ENCODE data around the gene LCA5.
"Not testable (repeated sequence)": the region's sequence is repeated elsewhere in the genome, so short reads cannot be mapped to it uniquely, and the experiment has no call there.

LCA5 gene

DNA sequence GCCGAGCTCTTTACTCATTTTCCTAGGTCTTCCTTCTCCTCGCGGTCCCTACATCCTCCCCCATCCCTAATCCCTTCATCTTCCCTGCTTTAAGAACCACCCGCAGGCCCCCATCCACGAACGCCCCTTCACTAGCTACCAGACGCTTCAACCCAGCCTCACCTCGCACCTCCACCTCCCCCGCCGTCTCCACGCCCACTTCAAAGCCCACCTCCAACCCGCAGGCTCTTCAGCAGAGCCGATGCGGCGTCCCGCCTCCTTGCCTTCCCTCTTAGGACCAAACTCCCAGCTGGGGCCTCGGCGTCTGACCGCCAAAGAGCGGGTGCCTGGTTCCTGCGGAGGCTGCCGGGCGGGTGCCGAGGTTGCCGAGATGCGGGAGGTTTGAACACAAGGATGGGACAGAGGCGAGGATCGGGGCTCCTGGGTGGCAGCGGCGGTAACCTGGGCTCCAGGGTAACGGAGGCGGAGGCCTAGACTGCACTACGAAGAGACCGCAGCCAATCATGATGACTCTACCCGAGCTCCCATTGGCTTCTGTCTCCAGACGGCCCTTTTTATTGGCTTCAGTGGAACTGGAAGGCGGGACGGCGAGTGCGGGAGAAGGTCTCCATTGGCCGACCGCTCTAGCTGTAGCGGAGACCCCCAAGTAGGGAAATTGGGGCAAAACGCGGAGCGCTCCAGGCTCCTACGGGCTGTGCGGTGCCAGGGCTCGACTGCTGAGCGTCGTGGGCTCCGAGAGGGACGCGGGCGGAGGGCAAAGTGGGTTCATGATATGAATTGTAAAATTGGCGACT, at the start of gene LCA5:
Gene LCA5, minus strand, starts transcription at position 477 of the 794 bp plus-strand sequence. CDS start 18,536 bp downstream, outside the sequence.
- DNase-seq (ENCODE audit: low read depth) = peak; percentile 77

DNA sequence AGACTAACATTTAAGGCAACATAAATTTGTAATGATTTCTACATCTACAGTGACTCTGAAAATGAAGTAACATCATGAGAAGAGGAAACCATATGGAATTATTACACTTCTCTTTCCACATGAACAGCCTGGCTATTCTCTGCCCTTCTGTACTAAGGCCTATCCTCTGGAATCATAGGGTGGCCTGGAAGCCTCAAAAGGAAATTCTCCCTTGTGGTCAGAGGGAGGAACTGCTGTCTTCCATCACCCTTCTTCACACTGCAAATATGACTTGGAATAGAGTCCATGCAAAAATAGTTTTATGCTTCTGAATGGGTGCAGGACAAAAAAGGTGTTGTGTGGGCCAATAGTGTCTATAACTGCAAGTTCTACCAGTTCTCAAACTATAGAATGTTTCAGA, 49.3 kb upstream of the LCA5 start:
- DNase-seq (ENCODE audit: low read depth) = no peak

GRCh38 chr6:79584332-79584731, 47.1 kb upstream of the LCA5 start:
- no peak for DNase-seq (ENCODE audit: low read depth)

DNA sequence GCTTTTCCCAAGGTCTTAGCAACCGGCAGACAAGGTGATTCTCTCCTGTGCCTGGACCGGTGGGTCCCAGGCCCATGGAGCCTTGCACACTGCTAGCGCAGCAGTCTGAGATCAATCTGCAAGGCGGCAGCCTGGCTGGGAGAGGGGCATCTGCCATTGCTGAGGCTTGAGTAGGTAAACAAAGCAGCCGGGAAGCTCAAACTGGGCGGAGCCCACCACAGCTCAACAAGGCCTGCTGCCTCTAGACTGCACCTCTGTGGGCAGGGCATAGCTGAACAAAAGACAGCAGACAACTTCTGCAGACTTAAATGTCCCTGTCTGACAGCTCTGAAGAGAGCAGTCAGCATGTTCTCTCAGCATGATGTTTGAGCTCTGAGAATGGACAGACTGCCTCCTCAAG, 40.7 kb upstream of the LCA5 start:
- not testable (repeated sequence) for DNase-seq (ENCODE audit: low read depth)

- no peak for DNase-seq (ENCODE audit: low read depth)
Measured at GRCh38 chr6:79574630-79575225, 37.5 kb upstream of the LCA5 start.

DNA sequence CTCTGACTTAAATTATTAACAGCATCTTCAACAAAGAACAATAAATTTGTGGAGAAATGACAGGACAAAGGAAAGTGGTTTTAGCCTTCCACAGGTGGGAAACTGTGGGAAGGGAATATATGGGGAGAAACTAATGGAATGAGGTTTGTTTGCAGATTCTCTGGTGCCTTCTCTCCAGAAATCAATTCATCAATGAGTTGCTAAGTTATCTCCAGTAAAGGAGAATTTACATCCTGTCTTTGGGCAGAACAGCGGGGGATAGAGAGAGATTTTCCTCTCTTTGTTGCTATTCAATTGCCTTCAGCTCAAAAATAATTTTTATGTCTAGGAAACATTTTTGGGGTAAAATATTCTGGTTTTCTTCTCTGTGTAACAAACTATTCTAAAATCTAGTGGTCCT, 36.9 kb upstream of the LCA5 start:
- no peak for DNase-seq (ENCODE audit: low read depth)

DNA sequence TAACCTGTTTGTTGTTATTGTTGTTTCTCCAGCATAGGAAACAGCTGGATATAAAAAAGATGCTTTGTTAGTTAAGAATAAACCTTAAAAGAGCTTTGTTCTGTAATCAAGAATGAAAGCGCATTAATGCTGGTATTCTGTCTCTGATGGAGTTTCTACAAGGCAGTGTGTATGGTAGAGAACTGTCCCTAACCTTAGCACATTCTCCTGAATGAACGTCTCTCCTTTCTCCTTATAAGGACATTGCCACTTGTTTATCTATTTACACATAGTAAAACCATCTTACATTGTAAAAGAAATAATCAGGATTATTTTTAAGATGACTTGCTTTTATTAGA, 33.8 kb upstream of the LCA5 start:
- DNase-seq (ENCODE audit: low read depth) = no peak

- DNase-seq (ENCODE audit: low read depth) = no peak
Measured at GRCh38 chr6:79570129-79571029, 33.1 kb upstream of the LCA5 start.

DNA sequence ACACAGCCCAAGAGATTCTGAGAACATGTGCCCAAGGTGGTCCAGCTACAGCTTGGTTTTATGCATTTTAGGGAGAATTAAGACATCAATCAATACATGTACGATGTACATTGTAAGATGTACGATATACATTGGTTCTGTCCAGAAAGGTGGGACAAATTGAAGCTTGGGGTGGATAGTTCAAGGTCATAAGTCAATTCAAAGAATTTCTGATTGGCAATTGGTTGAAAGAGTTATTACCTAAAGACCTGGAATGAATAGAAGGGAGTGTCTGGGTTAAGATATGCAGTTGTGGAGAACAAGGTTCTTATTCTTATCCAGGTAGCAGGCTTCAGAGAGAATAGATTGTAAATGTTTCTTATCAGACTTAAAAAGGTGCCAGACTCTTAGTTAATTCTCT, 31.8 kb upstream of the LCA5 start:
- DNase-seq (ENCODE audit: low read depth) = no peak

DNA sequence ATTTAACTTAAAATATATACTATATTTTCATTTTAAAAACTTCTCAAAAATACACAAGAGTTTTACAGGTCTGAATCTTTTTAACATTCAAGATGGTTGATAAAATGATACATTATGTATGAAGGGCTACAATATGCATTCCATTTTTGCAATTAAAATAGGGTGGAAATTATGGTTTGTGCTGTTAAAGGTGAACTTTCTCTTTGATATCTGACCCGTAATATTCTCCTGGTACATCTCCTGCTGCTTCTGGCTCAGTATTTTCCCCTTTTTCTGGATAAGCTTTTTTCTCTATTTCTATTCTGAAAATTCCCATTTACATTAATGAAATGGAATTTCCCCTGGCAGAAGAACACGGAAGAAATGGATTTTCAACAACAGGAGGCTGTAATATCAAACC, 27.4 kb upstream of the LCA5 start:
- DNase-seq (ENCODE audit: low read depth) = no peak

- DNase-seq (ENCODE audit: low read depth) = no peak
Measured at GRCh38 chr6:79559706-79560105, 22.5 kb upstream of the LCA5 start.

GRCh38 chr6:79557673-79558467, 20.6 kb upstream of the LCA5 start:
- no peak for DNase-seq (ENCODE audit: low read depth)

GRCh38 chr6:79554305-79554704, 17.1 kb upstream of the LCA5 start:
- DNase-seq (ENCODE audit: low read depth) = no peak

DNA sequence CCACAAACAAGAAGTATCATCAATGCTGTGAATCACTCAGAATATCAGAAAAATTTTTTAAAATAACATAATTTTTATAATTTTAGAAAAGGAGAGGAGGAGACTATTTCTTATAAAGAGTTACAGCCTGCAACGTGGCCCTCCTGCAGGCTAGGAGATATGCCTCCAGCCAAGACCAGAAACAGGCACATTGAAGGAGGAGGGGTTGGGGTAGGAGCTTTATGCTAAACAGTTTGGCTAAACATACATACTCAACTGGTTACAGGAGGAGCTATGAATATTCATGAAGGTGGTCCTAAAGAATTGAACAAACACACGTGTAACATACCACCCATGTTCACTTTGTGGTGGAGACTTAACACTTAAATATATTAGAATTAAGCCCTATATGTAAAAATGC, 14.2 kb upstream of the LCA5 start:
- DNase-seq (ENCODE audit: low read depth) = no peak

DNA sequence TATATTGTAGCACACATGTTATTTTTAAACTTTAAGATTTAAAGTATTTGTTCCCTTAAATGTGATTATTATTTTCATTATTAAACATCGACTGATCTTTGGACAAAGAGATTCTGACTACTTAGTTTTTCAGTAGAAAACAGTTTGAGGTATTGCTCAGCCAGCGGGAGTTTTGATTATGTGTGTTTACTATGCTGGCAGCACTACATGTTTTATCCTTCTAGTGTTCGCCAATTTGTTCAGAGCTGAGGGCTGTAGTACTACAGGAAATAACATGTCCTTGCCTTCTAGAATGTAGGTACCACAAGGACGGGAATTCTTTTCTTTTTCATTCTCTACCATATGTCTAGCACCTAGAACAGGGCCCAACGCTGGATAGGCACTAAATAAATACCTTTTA, 11.1 kb upstream of the LCA5 start:
- no peak for DNase-seq (ENCODE audit: low read depth)

DNA sequence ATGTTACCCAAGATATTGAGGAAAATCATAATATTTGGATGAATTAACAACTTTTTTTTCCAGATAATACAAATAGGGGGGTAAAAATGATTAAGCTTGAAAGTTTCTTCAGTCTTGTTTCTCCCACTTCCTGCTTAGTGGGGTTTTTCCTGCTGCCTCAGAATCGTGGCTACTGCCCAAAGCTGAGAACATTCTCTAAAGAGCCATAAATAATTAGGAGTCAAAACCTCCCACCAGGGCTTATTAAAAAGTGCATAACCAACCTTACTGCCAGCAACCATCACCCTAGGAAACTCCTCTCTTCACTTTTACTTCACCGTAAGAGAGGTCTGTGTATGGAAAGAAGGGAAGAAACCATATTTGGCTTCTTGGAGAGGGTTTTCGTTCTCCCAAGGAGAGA, 9.0 kb upstream of the LCA5 start:
- DNase-seq (ENCODE audit: low read depth) = no peak

DNA sequence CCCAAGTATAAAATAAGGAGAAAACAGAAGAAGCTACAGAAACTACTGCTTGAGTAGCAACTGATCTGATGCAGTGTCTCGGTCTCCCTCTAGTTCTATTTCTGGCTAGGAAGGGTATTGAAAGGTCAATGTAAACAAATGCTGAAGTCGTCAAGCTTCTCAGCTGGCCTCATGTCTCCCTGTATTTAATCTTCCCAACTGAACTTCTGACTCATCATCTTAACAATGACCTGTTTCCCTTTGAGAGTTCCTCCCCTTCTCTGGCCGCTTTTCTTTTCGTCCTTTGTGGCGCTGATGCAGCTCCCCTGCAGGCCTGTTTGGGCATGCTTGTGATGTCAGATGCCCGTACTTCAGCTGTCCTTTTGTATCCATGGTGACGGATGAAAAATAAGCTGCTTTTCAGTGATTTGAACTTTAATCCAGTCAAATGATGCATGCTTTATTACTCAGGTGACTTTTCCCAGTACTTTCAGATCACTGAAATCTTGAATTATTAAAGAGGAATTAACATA, 7.8 kb upstream of the LCA5 start:
- DNase-seq (ENCODE audit: low read depth) = no peak

DNA sequence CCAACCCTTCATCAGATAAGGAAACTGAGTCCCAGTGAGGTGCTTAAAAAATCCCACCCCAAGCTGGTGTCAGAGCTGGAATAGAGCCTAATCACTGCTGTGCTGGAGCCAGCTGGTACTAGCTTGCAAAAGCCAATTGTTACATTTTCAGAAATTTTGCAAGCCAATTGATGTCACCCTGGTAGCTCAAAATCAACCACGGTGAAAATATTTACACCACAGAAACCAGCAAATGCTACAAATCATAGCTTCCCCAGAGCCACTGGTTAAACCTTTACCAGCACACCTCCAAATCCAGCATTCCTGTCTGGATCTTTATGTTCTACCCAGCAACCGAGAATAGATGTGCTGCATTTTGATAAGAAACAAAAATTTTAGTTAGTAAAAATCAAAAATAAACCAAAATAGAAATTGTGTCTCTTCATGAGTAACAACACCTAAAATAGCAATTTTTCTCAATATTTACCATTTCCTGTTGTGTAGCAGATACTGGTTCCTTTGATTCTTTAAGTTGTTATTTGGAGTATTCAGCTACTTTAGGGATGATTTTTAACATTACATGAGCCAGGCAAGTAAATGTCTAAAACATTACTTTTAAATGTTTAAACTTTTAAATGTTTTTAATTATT, 7.2 kb upstream of the LCA5 start:
- no peak for DNase-seq (ENCODE audit: low read depth)

DNA sequence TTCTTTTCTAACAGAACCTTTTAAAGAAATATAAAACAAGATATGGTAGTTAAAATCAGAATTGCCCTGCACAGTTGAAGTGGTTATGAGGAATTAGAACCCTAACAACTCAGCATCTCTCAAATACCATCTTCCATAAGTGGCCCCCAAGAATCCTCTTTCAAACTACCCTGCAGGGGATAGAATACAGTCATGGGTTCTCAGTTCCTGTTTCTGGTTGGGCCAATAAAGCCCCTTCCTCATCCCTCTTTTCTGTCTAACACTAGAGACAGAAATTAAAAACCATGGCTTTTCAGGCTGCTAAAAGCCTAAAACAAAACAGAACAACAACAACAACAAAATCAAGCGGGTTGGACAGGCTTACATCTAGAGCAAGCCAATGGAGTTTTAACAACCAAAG, 6.7 kb upstream of the LCA5 start:
- no peak for DNase-seq (ENCODE audit: low read depth)

DNA sequence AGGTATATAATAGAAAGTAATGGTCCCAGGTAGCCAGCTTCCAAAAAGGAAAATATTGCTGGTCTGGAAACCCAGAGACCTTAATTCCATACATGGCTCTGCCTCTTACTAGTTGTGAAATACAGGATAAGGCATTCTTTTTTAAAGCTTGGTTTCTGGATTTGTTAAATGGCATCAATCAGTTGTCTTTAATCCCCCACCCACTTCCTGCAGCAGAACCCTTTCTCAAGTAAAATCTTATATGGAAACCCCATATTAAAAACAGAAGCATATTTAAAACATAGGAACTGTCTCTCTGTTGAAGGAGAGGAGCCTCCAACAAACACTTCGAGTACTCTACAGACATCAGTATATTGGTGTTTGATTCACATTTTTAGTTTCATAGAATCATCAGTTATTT, 6.2 kb upstream of the LCA5 start:
- no peak for DNase-seq (ENCODE audit: low read depth)
